ENCODE data around the gene ATP1B3.

ATP1B3 gene

DNA sequence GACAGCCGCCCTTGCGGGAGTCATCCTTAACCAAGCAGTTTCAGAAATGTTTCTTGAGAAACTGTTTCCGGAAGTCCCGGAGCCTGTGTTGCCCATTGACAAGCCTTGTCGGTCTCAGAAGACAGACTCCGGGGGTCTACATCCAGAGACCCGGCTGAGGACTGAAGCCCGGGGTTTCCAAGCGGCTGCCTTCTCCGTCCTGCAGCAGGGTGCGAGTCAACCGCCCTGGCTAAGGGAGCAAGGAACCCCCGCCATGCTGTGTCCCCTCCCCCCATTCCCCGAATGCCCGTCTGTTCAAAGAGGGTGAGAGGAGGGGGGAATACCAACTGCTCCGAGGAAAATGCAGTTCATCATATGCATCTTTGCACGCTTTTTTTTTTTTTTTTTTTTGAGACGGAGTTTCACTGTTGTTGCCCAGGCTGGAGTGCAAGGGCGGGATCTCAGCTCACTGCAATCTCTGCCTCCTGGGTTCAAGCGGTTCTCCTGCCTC, 61.6 kb downstream of the ATP1B3 start:
- in situ Hi-C loops (cut with MboI; ENCODE audit: low sequenced_read_pairs, unreplicated experiment) = no loop called here

DNA sequence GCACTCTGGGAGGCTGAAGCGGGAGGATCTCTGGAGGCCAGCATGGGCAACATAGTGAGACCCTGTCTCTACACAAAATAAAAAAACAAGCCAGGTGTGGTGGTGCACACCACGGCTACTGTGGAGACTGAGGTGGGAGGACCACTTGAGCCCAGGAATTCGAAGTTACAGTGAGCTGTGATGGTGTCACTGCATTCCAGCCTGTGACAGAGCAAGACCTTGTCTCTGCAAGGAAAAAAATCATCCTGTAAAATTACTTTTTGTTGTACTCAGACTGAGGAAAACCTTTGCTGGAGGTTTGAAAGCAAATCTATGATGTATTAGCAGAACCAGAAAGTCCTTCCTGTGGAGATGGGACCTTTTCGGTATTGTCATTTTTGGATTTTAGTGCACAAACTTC, 63.3 kb downstream of the ATP1B3 start:
- DNase-seq (ENCODE audit: low spot score) = no peak
- TF ChIP-seq, protein P1, sequence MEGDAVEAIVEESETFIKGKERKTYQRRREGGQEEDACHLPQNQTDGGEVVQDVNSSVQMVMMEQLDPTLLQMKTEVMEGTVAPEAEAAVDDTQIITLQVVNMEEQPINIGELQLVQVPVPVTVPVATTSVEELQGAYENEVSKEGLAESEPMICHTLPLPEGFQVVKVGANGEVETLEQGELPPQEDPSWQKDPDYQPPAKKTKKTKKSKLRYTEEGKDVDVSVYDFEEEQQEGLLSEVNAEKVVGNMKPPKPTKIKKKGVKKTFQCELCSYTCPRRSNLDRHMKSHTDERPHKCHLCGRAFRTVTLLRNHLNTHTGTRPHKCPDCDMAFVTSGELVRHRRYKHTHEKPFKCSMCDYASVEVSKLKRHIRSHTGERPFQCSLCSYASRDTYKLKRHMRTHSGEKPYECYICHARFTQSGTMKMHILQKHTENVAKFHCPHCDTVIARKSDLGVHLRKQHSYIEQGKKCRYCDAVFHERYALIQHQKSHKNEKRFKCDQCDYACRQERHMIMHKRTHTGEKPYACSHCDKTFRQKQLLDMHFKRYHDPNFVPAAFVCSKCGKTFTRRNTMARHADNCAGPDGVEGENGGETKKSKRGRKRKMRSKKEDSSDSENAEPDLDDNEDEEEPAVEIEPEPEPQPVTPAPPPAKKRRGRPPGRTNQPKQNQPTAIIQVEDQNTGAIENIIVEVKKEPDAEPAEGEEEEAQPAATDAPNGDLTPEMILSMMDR (IDR thresholded peaks at IDR 0.05; ENCODE audit: borderline replicate concordance, control extremely low read depth, extremely low read depth, insufficient read depth, missing control alignments) = no peak
- in situ Hi-C loops (cut with MboI; ENCODE audit: low sequenced_read_pairs, unreplicated experiment) = no loop called here

More for the DNA sequence above, 61.6 kb downstream of the ATP1B3 start:
- TF ChIP-seq, protein P1 (IDR thresholded peaks at IDR 0.05; ENCODE audit: borderline replicate concordance, control extremely low read depth, extremely low read depth, insufficient read depth, missing control alignments) = no peak
- DNase-seq (ENCODE audit: low spot score) = no peak

DNA sequence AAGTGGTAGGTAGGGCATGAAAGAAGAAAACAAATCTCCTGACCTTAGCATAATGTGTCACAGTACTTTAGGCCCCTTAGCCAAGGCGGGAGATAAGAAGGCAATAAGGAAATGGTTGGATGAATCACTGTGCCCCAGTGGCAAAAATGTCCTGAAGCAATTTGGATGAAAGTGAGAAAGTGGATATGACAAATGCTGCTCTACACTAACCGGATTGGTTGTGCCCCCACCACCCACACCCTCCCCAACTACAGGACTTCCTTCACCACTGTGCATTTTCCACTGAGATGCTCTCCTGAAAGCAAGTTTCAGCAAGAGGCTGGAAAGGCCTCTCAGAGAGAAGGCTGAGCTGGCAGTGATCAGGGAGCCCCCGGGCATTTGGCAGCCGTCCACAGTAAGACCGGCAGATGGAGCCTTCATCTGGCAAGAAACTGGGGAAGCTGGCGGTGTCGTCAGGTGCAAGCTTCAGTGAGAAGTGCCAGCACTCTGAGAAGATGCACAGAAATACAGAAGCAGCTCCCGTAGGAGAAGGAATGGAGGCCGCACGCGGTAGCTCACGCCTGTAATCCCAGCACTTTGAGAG, 63.8 kb downstream of the ATP1B3 start:
- DNase-seq (ENCODE audit: low spot score) = no peak
- in situ Hi-C loops (cut with MboI; ENCODE audit: low sequenced_read_pairs, unreplicated experiment) = no loop called here
- TF ChIP-seq, protein P1 (IDR thresholded peaks at IDR 0.05; ENCODE audit: borderline replicate concordance, control extremely low read depth, extremely low read depth, insufficient read depth, missing control alignments) = no peak

DNA sequence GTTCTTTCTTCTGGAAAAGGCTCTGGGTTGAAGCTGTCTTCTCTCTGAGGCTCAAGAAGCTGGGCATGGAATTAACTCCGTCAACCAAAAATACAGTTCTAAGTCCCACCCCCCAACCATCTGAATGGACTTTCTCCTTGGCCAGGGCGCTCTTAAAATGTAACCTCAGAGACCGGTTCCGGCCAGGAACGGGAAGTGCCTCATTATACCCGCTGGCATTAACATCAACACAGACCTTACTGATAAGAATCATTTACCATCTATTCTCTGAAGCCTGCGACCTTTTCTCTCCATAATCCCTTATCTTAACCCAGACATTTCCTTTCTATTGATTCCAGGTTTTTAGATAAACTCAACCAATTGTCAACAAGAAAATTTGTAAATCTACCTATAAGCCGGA, 64.7 kb downstream of the ATP1B3 start:
- TF ChIP-seq, protein P1 (IDR thresholded peaks at IDR 0.05; ENCODE audit: borderline replicate concordance, control extremely low read depth, extremely low read depth, insufficient read depth, missing control alignments) = no peak
- in situ Hi-C loops (cut with MboI; ENCODE audit: low sequenced_read_pairs, unreplicated experiment) = no loop called here
- DNase-seq (ENCODE audit: low spot score) = no peak

DNA sequence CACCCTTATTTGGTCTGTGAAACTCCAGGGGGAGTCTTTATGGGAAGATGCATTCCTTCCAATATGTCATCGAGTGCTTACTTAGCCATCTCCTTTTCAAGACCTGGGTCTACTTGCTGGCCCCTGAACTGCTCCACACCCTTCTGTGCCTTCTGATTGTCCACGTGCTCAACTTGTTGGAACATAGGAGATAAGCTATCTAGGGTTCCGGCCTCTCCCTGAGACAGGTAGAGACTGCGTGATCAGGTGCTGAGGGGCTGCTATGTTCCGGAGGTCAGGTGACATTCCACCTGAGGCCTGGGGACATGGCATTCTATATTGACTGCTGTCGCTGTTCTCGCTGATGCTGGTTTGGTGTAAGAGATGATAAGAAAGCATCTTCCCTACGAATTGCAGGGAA, 65.6 kb downstream of the ATP1B3 start:
- TF ChIP-seq, protein P1 (IDR thresholded peaks at IDR 0.05; ENCODE audit: borderline replicate concordance, control extremely low read depth, extremely low read depth, insufficient read depth, missing control alignments) = no peak
- in situ Hi-C loops (cut with MboI; ENCODE audit: low sequenced_read_pairs, unreplicated experiment) = no loop called here
- no peak for DNase-seq (ENCODE audit: low spot score)

DNA sequence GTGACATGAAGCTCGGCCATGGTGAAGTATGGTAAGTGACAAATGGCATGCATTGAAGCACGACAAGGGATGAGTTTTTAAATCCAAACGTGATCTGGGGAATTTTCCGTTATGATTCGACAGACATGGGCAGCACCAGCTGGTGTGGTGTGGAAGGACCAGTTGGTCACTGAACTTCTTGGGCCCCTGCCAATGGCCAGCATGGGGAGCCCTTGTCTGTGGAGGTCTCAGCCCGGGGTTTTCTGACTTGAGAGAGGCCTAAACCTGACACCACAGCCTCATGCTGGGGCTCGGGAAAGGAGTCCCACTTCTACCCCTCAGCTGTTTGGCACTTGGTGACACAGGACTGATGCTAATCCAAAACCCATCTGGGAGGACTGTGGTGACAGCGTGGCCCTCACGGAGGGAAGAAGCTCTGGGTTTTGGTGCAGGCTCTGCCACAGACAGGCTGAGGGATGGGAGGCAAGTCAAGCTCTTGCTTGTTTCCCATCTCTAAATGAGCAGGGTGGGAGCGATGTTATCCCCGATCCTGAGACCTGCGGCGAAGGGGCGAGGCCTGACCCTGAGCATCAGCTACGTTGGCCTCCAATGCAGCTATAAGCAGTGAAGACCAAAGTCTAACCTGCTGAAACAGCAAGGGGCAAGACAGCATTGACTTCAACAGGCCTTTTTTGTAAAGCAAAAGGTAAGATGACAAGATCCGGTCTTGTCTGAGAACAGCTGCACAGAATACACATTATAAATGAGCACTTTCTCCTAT, 69.5 kb downstream of the ATP1B3 start:
- no peak for DNase-seq (ENCODE audit: low spot score)
- TF ChIP-seq, protein P1 (IDR thresholded peaks at IDR 0.05; ENCODE audit: borderline replicate concordance, control extremely low read depth, extremely low read depth, insufficient read depth, missing control alignments) = no peak
- in situ Hi-C loops (cut with MboI; ENCODE audit: low sequenced_read_pairs, unreplicated experiment) = no loop called here
